ENCODE measurements around the gene EDAR. TPM values are rescaled to one million over a fixed set of nuclear protein-coding genes. Genes with fewer than 3 reads are reported as not detected.

The EDAR gene
- total RNA-seq, 3 donors from 2014 or later, result 0.05 to 0.13 TPM; not detected in 1

DNA sequence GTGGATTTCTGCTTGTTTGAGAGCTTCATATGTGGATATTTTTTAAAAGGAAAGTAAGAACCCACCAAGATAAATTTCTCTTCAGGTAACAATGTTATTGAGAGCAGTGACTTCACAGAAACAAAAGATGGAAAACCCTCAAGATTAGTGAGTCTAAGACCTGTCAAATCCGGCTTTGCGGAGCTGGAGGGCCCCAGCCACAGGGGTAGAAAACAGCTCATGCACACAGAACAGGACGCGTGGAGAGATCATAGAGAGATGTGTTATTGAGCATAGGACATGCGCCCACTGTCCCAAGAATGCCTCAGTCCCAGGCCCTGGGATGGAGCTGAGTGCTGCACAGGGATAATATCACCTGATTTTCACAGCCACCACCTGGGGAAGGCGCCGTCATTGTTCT, 21.3 kb downstream of the EDAR start:
- Mint-ChIP-seq H3K4me3 (no peak overlapping the region), H3K27me3 (ENCODE audit: low read depth) (no peaks in the 10 kb centered on the region), H3K36me3 (ENCODE audit: insufficient read depth) (no peaks in the 10 kb centered on the region), H3K9me3 (no peaks in the 10 kb centered on the region), H3K4me1 (ENCODE audit: low read depth) (peaks cover 92% of the 10 kb centered on the region)
- ATAC-seq (peak; percentile 16 to 39), DNase-seq (no peak)

GRCh38 chr2:108965540-108966289, 23.3 kb downstream of the EDAR start:
- Mint-ChIP-seq H3K27me3 (ENCODE audit: low read depth) (no peaks in the 10 kb centered on the region), H3K9me3 (no peaks in the 10 kb centered on the region), H3K4me1 (ENCODE audit: low read depth) (peaks cover 86% of the 10 kb centered on the region), H3K36me3 (ENCODE audit: insufficient read depth) (no peaks in the 10 kb centered on the region), H3K4me3 (peak overlapping the region; percentile 59)
- ATAC-seq (peak; percentile 79 to 84), DNase-seq (peak; percentile 25)

GRCh38 chr2:108963057-108963456, 26.0 kb downstream of the EDAR start:
- H3K4me3 Mint-ChIP-seq, result no peak overlapping the region
- DNase-seq, result no peak
- H3K27me3 Mint-ChIP-seq (ENCODE audit: low read depth), result no peaks in the 10 kb centered on the region
- no peaks in the 10 kb centered on the region for H3K9me3 Mint-ChIP-seq
- no peaks in the 10 kb centered on the region for H3K36me3 Mint-ChIP-seq (ENCODE audit: insufficient read depth)
- no peak for ATAC-seq
- peaks cover 84% of the 10 kb centered on the region for H3K4me1 Mint-ChIP-seq (ENCODE audit: low read depth)

GRCh38 chr2:108961796-108962195, 27.2 kb downstream of the EDAR start:
- no peaks in the 10 kb centered on the region for H3K36me3 Mint-ChIP-seq (ENCODE audit: insufficient read depth)
- H3K27me3 Mint-ChIP-seq (ENCODE audit: low read depth), result no peaks in the 10 kb centered on the region
- DNase-seq (no peak), ATAC-seq (no peak)
- H3K9me3 Mint-ChIP-seq, result no peaks in the 10 kb centered on the region
- H3K4me3 Mint-ChIP-seq, result no peak overlapping the region
- peaks cover 84% of the 10 kb centered on the region for H3K4me1 Mint-ChIP-seq (ENCODE audit: low read depth)

- Mint-ChIP-seq H3K27me3 (ENCODE audit: low read depth) (no peaks in the 10 kb centered on the region), H3K36me3 (ENCODE audit: insufficient read depth) (no peaks in the 10 kb centered on the region), H3K4me3 (no peak overlapping the region), H3K4me1 (ENCODE audit: low read depth) (peaks cover 71% of the 10 kb centered on the region), H3K9me3 (no peaks in the 10 kb centered on the region)
- ATAC-seq, result no peak
- DNase-seq, result no peak
Measured at GRCh38 chr2:108960006-108960405, 29.0 kb downstream of the EDAR start.

DNA sequence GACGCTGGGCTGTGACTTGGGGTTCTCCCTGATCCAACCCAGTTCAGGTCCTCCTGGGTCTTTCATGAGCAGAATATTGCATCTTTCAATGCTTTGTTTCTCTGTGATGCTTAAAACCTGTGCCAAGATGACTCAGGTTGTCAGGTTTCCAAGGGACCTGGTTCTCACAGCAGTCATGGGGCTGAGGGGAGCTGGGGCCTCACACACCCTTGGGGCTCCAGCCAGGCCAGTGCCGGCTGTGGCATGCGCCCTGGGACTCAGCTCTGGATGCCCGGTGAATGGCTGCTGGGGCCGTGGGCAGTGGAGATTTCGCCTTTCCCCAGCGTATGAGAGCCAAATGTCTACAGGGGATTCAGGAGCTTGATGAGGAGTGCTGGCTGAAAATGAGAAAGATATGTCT, 29.6 kb downstream of the EDAR start:
- no peak for DNase-seq
- H3K27me3 Mint-ChIP-seq (ENCODE audit: low read depth), result no peaks in the 10 kb centered on the region
- no peak overlapping the region for H3K4me3 Mint-ChIP-seq
- H3K4me1 Mint-ChIP-seq (ENCODE audit: low read depth), result peaks cover 65% of the 10 kb centered on the region
- ATAC-seq, result peak in 1 of 2 donors; percentile 39
- H3K36me3 Mint-ChIP-seq (ENCODE audit: insufficient read depth), result no peaks in the 10 kb centered on the region
- H3K9me3 Mint-ChIP-seq, result no peaks in the 10 kb centered on the region

DNA sequence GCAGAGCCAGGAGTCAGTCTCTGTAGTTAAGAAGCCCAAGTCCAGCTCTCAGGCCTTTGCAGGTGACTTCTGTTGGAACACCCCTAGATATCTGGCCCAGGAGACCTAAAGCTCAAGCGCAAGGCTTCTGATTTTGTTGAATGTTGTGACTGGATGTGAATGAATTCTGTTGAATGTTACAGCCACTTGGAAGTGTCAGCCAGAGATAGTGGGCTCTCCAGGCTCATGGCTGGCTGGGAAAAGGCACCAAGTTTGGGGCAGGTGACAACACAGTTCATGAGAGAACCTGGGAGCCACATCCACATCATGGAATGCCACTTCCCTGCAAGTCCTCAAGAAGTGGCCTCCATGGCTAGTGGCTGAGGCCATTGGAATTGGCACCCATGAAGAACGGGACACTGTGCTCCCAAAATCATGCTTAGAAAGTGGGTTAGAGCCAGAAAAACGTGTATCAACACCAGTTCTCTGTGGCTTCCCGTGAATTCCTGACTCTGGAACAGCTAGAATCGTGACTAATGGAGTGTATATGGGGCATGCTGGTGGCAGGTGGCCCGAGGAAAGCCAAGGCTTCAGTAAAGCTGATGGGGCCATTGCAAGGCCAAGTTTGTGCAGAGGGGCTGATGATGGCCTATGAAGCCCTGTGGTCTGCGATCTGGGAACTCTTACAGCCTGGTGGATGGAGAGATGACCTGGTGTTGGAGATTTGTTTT, 30.2 kb downstream of the EDAR start:
- ATAC-seq (no peak), DNase-seq (no peak)
- no peaks in the 10 kb centered on the region for H3K27me3 Mint-ChIP-seq (ENCODE audit: low read depth)
- H3K36me3 Mint-ChIP-seq (ENCODE audit: insufficient read depth), result no peaks in the 10 kb centered on the region
- no peaks in the 10 kb centered on the region for H3K9me3 Mint-ChIP-seq
- peak overlapping the region; percentile 58 for H3K4me3 Mint-ChIP-seq
- peaks cover 59% of the 10 kb centered on the region for H3K4me1 Mint-ChIP-seq (ENCODE audit: low read depth)

- ATAC-seq, result peak in 1 of 2 donors; percentile 38
- no peak for DNase-seq
- Mint-ChIP-seq H3K4me1 (ENCODE audit: low read depth) (peaks cover 53% of the 10 kb centered on the region), H3K36me3 (ENCODE audit: insufficient read depth) (peaks cover 4% of the 10 kb centered on the region), H3K27me3 (ENCODE audit: low read depth) (no peaks in the 10 kb centered on the region), H3K4me3 (peak overlapping the region; percentile 58), H3K9me3 (peaks cover 5% of the 10 kb centered on the region)
Measured at GRCh38 chr2:108958002-108958401, 31.0 kb downstream of the EDAR start.

GRCh38 chr2:108956375-108956774, 32.6 kb downstream of the EDAR start:
- no peak for DNase-seq

GRCh38 chr2:108950369-108951135, 38.5 kb downstream of the EDAR start:
- Mint-ChIP-seq H3K27me3 (ENCODE audit: low read depth) (no peaks in the 10 kb centered on the region), H3K9me3 (peaks cover 32% of the 10 kb centered on the region), H3K36me3 (ENCODE audit: insufficient read depth) (peaks cover 23% of the 10 kb centered on the region), H3K4me3 (no peak overlapping the region), H3K4me1 (ENCODE audit: low read depth) (no peaks in the 10 kb centered on the region)
- DNase-seq (no peak), ATAC-seq (no peak)

More at GRCh38 chr2:108956375-108956774, 32.6 kb downstream of the EDAR start:
- Mint-ChIP-seq H3K36me3 (ENCODE audit: insufficient read depth) (peaks cover 15% of the 10 kb centered on the region), H3K9me3 (peaks cover 19% of the 10 kb centered on the region), H3K27me3 (ENCODE audit: low read depth) (no peaks in the 10 kb centered on the region), H3K4me1 (ENCODE audit: low read depth) (peaks cover 43% of the 10 kb centered on the region), H3K4me3 (no peak overlapping the region)
- ATAC-seq, result no peak

DNA sequence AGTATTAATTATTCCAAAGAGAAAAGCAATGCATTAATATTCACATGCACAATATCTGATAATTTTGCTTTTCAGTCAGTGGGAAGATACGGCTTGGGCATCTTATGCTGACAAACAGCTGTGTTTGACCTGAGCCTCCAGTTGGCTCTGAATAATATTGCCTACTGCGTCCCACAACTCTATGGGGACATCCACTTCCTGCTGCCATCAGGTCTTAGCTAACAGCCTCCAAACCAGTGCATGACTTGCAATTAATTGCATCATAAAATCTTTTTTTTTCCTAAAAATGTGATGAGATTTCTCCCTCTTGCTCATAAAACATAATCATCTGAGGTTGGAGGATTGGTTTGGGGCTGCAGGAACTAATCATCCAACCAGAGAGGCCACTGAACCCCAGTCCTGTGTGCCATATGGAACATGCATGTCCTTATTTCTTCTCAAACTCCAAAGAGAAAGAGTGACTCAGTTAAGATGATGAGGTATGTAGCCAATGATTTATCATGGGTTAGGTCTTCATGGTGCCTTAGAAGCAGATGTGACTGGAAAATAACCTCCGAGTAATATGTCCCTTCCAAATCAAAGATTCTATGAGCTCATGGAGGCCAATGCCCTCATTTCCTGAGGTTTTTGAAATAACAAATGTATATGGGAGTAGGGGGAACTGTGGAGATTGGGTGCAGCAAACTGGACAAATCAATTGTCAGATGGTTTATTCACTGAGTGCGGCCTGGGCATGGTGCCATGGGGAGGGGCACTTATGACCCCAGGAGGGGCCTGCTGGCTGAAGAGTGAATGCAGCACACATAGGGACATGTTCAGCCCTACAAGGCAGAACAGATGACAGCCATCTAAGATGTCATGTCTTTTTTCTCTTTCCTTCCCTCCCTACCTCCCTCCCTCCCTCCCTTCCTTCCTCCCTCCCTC, 39.4 kb downstream of the EDAR start:
- Mint-ChIP-seq H3K27me3 (ENCODE audit: low read depth) (no peaks in the 10 kb centered on the region), H3K9me3 (peaks cover 32% of the 10 kb centered on the region), H3K4me1 (ENCODE audit: low read depth) (no peaks in the 10 kb centered on the region), H3K4me3 (no peak overlapping the region), H3K36me3 (ENCODE audit: insufficient read depth) (peaks cover 23% of the 10 kb centered on the region)
- DNase-seq, result no peak
- ATAC-seq, result no peak

GRCh38 chr2:108947271-108947907, 41.6 kb downstream of the EDAR start:
- DNase-seq, result no peak
- no peaks in the 10 kb centered on the region for H3K4me1 Mint-ChIP-seq (ENCODE audit: low read depth)
- no peaks in the 10 kb centered on the region for H3K27me3 Mint-ChIP-seq (ENCODE audit: low read depth)
- peaks cover 22% of the 10 kb centered on the region for H3K9me3 Mint-ChIP-seq
- peaks cover 13% of the 10 kb centered on the region for H3K36me3 Mint-ChIP-seq (ENCODE audit: insufficient read depth)
- no peak overlapping the region for H3K4me3 Mint-ChIP-seq
- no peak for ATAC-seq

DNA sequence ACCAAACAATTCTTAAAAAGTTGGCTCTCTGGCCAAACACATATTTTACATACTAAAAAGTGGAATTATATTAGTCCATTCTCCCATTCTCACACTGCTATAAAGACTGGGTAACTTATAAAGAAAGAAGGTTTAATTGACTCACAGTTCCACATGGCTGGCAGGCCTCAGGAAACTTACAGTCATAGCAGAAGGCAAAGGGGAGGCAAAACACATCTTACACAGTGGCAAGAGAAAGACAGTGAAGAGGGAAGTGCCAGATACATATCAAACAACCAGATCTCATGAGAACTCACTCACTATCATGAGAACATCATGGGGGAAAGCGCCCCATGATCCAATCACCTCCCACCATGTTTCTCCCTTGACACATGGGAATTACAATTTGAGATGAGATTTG, 42.6 kb downstream of the EDAR start:
- peaks cover 13% of the 10 kb centered on the region for H3K9me3 Mint-ChIP-seq
- DNase-seq (no peak), ATAC-seq (no peak)
- H3K4me1 Mint-ChIP-seq (ENCODE audit: low read depth), result no peaks in the 10 kb centered on the region
- H3K36me3 Mint-ChIP-seq (ENCODE audit: insufficient read depth), result peaks cover 8% of the 10 kb centered on the region
- H3K27me3 Mint-ChIP-seq (ENCODE audit: low read depth), result no peaks in the 10 kb centered on the region
- no peak overlapping the region for H3K4me3 Mint-ChIP-seq

All from activated T-cell treated with anti-CD3 and anti-CD28 coated beads, Interleukin-2, amount 50 U/mL, for 4 hours (primary cell).